Suprapubic skin (tissue), 4 donors: ENCODE results near the gene ZSWIM4. TPM values are rescaled to one million over a fixed set of nuclear protein-coding genes. Genes with fewer than 3 reads are reported as not detected.

ENCODE experiments used
- DNase-seq, 2 donors: peaks; one replicate each; pipeline ENCODE4 v3.0.0-alpha.2; 2019; ENCODE audit warnings: low spot score in 2 of 2
- H3K27ac ChIP-seq: fragments of 200-600 bp; sonication (generic); one replicate; pipeline ENCODE4 v1.5.1; 2019
- H3K27me3 ChIP-seq: fragments of 200-600 bp; sonication (generic); one replicate; pipeline ENCODE4 v1.5.1; 2019
- H3K36me3 ChIP-seq: fragments of 200-600 bp; sonication (generic); one replicate; pipeline ENCODE4 v1.5.1; 2019
- H3K4me1 ChIP-seq: fragments of 200-600 bp; sonication (generic); one replicate; pipeline ENCODE4 v1.5.1; 2019
- H3K4me3 ChIP-seq: fragments of 200-600 bp; sonication (generic); one replicate; pipeline ENCODE4 v1.5.1; 2019; ENCODE audit warnings: mild to moderate bottlenecking
- H3K9me3 ChIP-seq: fragments of 200-600 bp; sonication (generic); one replicate; pipeline ENCODE4 v1.5.1; 2019
- CTCF ChIP-seq, 2 donors: fragments of 200-600 bp in 1 of 2; fragments of 450-650 bp in 1 of 2; sonication (generic) in 1 of 2; IDR thresholded peaks; one replicate each; pipeline ENCODE4 v1.5.1; 2016 to 2019; ENCODE audit warnings: antibody characterized with exemption in 2 of 2, mild to moderate bottlenecking in 1 of 2, moderate library complexity in 1 of 2
- EP300 ChIP-seq: sonication (generic); formaldehyde crosslinking; IDR thresholded peaks from one replicate; pipeline ENCODE4 v1.6.1; 2017; ENCODE audit warnings: antibody characterized with exemption
- POLR2A ChIP-seq, 2 donors: fragments of 450-650 bp; IDR thresholded peaks; one replicate each; pipeline ENCODE4 v1.6.1; 2017; ENCODE audit warnings: antibody characterized with exemption in 2 of 2, mild to moderate bottlenecking in 2 of 2, moderate library complexity in 2 of 2
- POLR2AphosphoS5 ChIP-seq, 3 donors: sonication (generic); formaldehyde crosslinking; IDR thresholded peaks; one replicate each; pipeline ENCODE4 v1.6.1; 2017; ENCODE audit warnings: antibody characterized with exemption in 3 of 3
- WGBS: methylation state at CpG from one replicate; pipeline ENCODE4 v1.1.5; 2018; 5-methylcytosine and 5-hydroxymethylcytosine counted together
- total RNA-seq, 4 donors: library from RNA; depleted of rRNA; stranded (reverse); fragments of >200 nt; gene quantifications; one replicate each; pipeline ENCODE4 v1.1.0, GENCODE V29; 2016

The ZSWIM4 gene
- total RNA-seq, 4 donors from 2014 or later, result 11.4 to 19.5 (median 16.3) TPM

- WGBS, result 76% methylated on average over 13 of the region's 15 CpGs
- Histone ChIP-seq H3K27me3 (no peaks in the 10 kb centered on the region), H3K27ac (no peak overlapping the region), H3K4me3 (no peak overlapping the region), H3K36me3 (peaks cover 100% of the 10 kb centered on the region), H3K9me3 (no peaks in the 10 kb centered on the region), H3K4me1 (no peaks in the 10 kb centered on the region)
- no peak for DNase-seq
- TF ChIP-seq CTCF (IDR thresholded peaks at IDR 0.05) (no peak), POLR2A (IDR thresholded peaks at IDR 0.05) (no peak), EP300 (no peak), POLR2AphosphoS5 (IDR thresholded peaks at IDR 0.05) (no peak)
Observed at GRCh38 chr19:13757805-13758772, 37.2 kb upstream of the ZSWIM4 start.

- WGBS, result 92% methylated on average over 18 of the region's 24 CpGs
- DNase-seq, result no peak
- no peak for TF ChIP-seq POLR2A (IDR thresholded peaks at IDR 0.05)
- no peak for TF ChIP-seq POLR2AphosphoS5 (IDR thresholded peaks at IDR 0.05)
- TF ChIP-seq EP300, result no peak
- no peak for TF ChIP-seq CTCF (IDR thresholded peaks at IDR 0.05)
- Histone ChIP-seq H3K4me1 (peaks cover 2% of the 10 kb centered on the region), H3K27ac (no peak overlapping the region), H3K9me3 (no peaks in the 10 kb centered on the region), H3K4me3 (no peak overlapping the region), H3K36me3 (peaks cover 95% of the 10 kb centered on the region), H3K27me3 (no peaks in the 10 kb centered on the region)
Observed at GRCh38 chr19:13758795-13759194, 36.4 kb upstream of the ZSWIM4 start.

- TF ChIP-seq EP300 (no peak), POLR2AphosphoS5 (IDR thresholded peaks at IDR 0.05) (no peak), CTCF (IDR thresholded peaks at IDR 0.05) (no peak), POLR2A (IDR thresholded peaks at IDR 0.05) (no peak)
- peaks cover 17% of the 10 kb centered on the region for H3K4me1 ChIP-seq
- H3K27me3 ChIP-seq, result no peaks in the 10 kb centered on the region
- no peak overlapping the region for H3K4me3 ChIP-seq
- 86% methylated on average over 8 of the region's 8 CpGs for WGBS
- H3K36me3 ChIP-seq, result peaks cover 68% of the 10 kb centered on the region
- no peak overlapping the region for H3K27ac ChIP-seq
- no peaks in the 10 kb centered on the region for H3K9me3 ChIP-seq
- no peak for DNase-seq
Observed at GRCh38 chr19:13761423-13761822, 33.8 kb upstream of the ZSWIM4 start.

- peaks cover 55% of the 10 kb centered on the region for H3K36me3 ChIP-seq
- WGBS, result 80% methylated on average over 2 of the region's 42 CpGs
- H3K27me3 ChIP-seq, result no peaks in the 10 kb centered on the region
Observed at GRCh38 chr19:13762635-13763235, 32.5 kb upstream of the ZSWIM4 start.

More at GRCh38 chr19:13762635-13763235, 32.5 kb upstream of the ZSWIM4 start:
- H3K9me3 ChIP-seq, result no peaks in the 10 kb centered on the region
- TF ChIP-seq POLR2A (IDR thresholded peaks at IDR 0.05) (no peak), CTCF (IDR thresholded peaks at IDR 0.05) (no peak), POLR2AphosphoS5 (IDR thresholded peaks at IDR 0.05) (no peak), EP300 (no peak)
- no peak overlapping the region for H3K27ac ChIP-seq
- H3K4me1 ChIP-seq, result peaks cover 17% of the 10 kb centered on the region
- no peak overlapping the region for H3K4me3 ChIP-seq
- no peak for DNase-seq
